ENCODE data around the gene EHMT2. TPM values are rescaled to one million over a fixed set of nuclear protein-coding genes. Genes with fewer than 3 reads are reported as not detected.
A peak's percentile ranks its signal among the peaks of the same experiment; 100 is the strongest.
"Not testable (repeated sequence)": the region's sequence is repeated elsewhere in the genome, so short reads cannot be mapped to it uniquely, and the experiment has no call there.

Gene EHMT2
- total RNA-seq (2014; rRNA removed; shearing (Covaris generic)): 44.6 and 49.6 TPM in 2 replicates

DNA sequence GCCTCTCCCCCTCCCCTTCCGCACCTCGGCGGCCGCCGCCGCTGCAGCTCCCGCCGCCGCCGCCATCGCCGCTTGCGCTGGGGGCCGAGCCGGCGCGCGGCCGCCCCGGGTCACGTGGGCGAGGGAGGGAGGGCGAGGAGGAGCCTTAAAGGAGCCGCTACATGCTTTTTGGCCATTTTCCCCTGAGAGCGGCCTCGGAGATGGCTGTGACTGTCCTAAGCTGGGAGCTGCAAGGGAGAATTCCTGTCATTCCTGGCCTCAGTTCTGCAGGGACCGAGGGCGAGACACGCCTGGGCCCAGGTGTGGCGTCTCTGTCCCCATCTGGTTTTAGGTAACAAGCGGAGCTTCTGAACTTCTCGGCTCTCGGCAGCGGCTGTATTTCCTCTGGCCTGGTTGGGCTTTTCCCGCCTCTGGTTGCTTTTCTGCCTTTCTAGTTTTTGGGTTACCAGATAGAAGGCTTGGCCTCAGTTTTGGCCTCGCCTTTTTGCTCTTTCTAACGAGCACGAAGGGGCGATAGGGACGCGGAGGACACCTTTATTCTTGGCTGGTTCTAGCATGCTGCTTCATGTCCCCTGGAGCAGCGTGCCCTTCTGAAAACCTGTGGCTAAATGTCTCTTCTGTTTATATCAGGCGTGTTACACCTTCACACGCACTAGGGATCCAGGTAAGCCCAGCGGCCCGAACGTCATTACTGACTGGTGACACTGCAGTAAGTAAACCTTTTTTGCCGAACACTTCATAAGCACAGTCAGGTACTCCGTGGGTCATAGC lies at the start of gene EHMT2:
Gene EHMT2 (minus strand): TSS at position 87 of the 771 bp plus-strand sequence. CDS start 21 bp downstream, at position 66.
- DNase-seq (ENCODE audit: low spot score): peak; percentile 75

DNA sequence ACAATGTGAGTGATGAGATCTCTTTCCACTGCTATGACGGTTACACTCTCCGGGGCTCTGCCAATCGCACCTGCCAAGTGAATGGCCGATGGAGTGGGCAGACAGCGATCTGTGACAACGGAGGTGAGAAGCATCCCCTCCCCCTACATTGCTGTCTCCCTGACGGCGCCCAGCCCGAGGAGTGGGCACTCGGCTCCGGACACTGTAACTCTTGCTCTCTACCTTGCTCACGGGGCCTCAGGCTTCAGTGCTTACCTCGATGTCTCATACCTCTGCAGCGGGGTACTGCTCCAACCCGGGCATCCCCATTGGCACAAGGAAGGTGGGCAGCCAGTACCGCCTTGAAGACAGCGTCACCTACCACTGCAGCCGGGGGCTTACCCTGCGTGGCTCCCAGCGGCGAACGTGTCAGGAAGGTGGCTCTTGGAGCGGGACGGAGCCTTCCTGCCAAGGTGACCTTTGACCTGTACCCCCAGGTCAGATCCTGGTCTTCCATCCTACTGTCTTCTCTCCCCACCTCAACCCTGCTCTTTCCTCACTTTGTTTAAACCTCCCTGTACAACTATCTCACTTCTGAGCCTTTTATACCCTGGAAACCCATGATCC lies 49.7 kb upstream of the EHMT2 start:
- no peak for DNase-seq (ENCODE audit: low spot score)

DNA sequence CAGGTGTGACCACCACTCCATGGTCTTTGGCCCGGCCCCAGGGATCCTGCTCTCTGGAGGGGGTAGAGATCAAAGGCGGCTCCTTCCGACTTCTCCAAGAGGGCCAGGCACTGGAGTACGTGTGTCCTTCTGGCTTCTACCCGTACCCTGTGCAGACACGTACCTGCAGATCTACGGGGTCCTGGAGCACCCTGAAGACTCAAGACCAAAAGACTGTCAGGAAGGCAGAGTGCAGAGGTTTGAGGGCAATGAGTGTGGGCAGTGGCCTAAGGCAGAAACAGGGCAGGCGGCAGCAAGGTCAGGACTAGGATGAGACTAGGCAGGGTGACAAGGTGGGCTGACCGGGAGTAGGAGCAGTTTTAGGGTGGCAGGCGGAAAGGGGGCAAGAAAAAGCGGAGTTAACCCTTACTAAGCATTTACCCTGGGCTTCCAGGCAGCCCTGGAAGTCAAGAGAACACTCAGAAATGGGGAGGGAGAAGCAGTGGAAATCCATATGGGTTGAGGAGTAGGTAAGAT lies 48.9 kb upstream of the EHMT2 start:
- no peak for DNase-seq (ENCODE audit: low spot score)

DNA sequence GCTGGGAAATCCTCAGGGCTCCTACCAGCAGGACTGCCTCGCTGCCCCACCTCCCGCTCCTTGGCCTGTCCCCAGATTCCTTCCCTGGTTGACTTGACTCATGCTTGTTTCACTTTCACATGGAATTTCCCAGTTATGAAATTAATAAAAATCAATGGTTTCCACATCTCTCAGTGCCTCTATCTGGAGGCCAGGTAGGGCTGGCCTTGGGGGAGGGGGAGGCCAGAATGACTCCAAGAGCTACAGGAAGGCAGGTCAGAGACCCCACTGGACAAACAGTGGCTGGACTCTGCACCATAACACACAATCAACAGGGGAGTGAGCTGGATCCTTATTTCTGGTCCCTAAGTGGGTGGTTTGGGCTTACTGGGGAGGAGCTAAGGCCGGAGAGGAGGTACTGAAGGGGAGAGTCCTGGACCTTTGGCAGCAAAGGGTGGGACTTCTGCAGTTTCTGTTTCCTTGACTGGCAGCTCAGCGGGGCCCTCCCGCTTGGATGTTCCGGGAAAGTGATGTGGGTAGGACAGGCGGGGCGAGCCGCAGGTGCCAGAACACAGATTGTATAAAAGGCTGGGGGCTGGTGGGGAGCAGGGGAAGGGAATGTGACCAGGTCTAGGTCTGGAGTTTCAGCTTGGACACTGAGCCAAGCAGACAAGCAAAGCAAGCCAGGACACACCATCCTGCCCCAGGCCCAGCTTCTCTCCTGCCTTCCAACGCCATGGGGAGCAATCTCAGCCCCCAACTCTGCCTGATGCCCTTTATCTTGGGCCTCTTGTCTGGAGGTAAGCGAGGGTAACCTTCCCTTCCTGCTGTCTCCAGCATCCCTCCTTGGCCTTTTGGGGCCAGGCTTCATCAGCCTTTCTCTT lies 48.2 kb upstream of the EHMT2 start, which contains the start of gene CFB:
Gene CFB (plus strand): TSS at position 589 of the 863 bp plus-strand sequence. CDS start 127 bp downstream, at position 716.
- DNase-seq (ENCODE audit: low spot score): peak; percentile 77

DNA sequence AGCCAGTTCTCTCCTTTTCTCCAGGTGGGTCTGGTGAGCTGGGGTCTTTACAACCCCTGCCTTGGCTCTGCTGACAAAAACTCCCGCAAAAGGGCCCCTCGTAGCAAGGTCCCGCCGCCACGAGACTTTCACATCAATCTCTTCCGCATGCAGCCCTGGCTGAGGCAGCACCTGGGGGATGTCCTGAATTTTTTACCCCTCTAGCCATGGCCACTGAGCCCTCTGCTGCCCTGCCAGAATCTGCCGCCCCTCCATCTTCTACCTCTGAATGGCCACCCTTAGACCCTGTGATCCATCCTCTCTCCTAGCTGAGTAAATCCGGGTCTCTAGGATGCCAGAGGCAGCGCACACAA lies 47.6 kb upstream of the EHMT2 start:
- no peak for DNase-seq (ENCODE audit: low spot score)

DNA sequence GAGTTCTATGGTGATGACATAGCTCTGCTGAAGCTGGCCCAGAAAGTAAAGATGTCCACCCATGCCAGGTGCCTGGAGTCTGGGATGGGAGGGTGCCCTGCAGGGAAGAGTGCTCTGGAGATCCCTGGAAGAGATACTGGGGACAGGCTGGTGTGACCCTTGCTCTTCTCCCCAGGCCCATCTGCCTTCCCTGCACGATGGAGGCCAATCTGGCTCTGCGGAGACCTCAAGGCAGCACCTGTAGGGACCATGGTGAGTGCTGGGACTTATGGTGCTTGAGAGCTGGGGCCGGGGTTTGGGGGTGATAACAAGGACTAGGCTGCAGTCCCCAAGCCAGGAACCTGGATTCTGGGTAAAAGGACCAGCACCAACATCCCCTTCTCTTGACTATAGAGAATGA lies 46.2 kb upstream of the EHMT2 start:
- DNase-seq (ENCODE audit: low spot score): no peak

DNA sequence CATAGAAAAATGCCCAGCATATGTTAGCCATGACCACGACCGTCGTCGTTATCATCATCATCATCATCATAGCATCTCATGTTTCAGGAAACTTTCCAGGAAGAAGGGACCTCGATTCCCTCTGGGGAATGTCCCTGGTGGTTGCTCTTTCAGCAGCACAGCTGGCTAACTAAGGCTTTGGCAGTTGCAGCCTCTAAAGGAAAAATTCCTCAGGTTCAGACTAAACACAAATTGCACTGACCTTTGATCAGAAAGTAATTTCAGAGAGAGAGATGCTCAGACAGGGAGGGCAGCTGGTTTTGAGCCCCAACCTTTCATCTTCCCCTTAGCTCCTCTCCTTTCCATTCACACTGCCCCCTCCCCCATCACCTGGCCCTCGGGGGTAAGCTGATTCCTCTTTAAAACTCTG lies 42.8 kb upstream of the EHMT2 start:
- DNase-seq (ENCODE audit: low spot score): peak; percentile 48

DNA sequence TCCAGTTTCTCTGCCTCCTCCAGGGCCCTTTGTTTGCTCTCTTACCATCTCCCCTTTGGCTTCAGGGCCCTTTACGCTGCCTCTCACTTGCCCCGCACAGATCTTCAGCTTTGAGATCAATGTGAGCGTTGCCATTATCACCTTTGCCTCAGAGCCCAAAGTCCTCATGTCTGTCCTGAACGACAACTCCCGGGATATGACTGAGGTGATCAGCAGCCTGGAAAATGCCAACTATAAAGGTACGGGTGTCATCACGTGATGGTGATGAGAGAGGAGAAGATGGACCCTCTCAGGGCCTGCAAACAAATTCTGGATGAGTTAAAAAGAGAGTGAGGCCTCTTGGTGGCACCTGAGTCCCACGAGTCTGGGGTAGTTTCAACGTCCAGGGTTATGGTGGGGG lies 38.3 kb upstream of the EHMT2 start:
- no peak for DNase-seq (ENCODE audit: low spot score)

DNA sequence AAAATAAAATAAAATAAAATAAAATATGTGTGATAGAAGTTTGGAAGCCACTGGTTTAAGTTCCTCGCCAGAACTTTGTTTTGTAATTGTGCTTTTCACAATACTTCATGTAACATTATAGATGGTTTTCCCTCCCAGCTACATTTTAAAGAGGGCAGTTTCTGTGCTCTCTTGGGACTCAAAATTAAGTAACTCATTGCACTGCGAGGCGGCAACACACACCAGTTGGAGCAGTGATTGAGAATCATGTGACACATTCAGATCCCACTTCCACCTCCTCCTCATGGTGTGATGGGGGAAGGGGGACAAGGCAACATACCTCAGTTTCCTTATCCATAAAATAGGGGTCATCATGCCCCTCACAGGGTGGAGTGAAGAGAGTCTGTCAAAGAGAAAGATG lies 37.5 kb upstream of the EHMT2 start:
- DNase-seq (ENCODE audit: low spot score): no peak

DNA sequence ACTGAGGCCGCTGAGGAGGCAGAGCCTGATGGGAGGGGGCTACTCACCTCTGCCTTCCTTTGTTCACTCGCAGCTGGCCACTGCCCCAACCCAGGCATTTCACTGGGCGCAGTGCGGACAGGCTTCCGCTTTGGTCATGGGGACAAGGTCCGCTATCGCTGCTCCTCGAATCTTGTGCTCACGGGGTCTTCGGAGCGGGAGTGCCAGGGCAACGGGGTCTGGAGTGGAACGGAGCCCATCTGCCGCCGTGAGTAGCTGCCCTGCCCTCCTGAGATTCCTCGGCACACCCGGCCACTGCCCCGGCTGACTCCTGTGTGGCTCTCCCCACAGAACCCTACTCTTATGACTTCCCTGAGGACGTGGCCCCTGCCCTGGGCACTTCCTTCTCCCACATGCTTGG lies 36.0 kb upstream of the EHMT2 start:
- no peak for DNase-seq (ENCODE audit: low spot score)

DNA sequence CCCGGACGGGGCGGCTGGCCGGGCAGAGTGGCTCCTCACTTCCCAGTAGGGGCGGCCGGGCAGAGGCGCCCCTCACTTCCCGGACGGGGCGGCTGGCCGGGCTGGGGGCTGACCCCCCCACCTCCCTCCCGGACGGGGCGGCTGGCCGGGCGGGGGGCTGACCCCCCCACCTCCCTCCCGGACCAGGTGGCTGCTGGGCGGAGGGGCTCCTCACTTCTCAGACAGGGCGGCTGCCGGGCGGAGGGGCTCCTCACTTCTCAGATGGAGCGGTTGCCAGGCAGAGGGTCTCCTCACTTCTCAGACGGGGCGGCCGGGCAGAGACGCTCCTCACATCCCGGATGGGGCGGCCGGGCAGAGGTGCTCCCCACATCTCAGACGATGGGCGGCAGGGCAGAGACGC lies 34.6 kb upstream of the EHMT2 start:
- not testable (repeated sequence) for DNase-seq (ENCODE audit: low spot score)

DNA sequence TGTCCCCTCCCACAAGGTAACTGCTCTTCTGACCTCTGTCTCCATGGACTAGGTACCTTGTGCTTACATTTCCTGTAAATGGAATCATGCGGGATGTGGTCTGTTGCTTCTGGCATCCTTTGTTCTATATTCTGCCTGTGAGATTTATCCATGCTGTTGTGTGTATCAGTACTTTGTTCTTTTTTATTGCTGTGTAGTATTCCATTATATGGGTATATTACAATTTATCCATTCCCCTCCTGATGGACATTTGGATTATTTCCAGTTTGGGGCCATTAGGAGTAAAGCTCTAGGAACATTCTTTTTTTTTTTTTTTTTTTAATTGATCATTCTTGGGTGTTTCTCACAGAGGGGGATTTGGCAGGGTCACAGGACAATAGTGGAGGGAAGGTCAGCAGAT lies 33.5 kb upstream of the EHMT2 start:
- no peak for DNase-seq (ENCODE audit: low spot score)

DNA sequence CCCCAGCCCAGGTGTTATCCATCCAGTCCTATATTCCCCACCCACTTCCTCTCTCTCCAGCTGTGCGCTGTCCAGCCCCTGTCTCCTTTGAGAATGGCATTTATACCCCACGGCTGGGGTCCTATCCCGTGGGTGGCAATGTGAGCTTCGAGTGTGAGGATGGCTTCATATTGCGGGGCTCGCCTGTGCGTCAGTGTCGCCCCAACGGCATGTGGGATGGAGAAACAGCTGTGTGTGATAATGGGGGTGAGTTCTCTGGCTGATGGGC lies 31.1 kb upstream of the EHMT2 start:
- DNase-seq (ENCODE audit: low spot score): no peak

DNA sequence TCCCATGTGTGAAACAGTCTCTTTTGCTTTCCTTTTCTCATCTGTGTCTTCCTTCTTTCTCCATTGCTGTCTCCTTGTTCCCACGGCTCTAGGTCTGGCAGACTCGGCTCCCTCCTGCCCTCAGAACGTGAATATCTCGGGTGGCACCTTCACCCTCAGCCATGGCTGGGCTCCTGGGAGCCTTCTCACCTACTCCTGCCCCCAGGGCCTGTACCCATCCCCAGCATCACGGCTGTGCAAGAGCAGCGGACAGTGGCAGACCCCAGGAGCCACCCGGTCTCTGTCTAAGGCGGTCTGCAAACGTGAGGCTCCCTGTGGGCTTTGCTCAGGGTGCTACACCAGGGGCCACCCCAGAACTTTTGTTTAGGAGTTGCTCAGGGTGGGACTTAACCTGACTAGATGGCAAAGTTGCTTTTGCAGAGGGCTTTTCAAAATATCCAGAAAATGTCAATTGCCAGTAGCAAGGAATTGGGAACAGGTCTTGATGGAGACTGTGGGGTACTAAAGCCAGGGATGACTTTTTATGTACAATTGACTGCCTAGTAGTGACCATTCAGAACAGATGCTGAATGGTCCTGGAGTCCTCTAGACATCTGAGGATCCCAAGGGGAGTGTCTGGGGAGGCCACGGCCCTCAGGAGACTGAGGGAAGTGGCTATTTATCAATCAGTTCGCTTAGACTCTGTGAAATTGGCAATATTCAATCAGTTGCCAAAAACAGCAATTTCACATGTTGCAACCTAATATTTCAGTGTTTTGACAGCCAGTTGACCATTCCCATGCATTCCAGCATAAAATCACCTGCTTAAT lies 30.6 kb upstream of the EHMT2 start:
- DNase-seq (ENCODE audit: low spot score): no peak

DNA sequence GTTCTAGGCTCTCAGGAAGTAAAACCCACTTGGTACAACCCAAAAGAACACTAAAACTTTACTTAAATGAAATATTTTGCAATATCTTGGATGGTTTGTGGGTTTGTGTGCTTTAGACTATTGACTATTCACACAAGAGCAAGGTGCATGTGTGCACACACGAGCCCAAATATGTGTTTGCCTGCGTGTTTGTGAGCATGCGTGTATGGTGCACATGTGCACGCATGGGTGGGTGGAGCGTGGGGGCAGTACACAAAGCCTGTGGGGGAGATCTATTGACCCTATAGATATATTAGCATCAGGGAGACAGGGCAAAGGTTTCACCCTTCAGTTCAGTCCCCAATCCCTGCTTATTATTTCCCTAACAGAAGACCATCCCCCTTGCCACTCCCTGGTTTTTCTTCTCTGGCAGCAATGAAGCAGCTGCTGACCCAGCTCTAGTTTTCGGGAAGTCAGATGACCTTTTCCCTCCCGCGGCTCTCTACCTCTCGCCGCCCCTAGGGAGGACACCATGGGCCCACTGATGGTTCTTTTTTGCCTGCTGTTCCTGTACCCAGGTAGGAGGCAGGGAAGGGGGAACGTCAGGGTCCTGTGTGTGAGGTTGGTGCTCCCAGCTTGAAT lies 29.9 kb upstream of the EHMT2 start, which contains the start of gene C2:
Gene C2 (plus strand): TSS at position 476 of the 621 bp plus-strand sequence. CDS start 36 bp downstream, at position 512.
- DNase-seq (ENCODE audit: low spot score): no peak

DNA sequence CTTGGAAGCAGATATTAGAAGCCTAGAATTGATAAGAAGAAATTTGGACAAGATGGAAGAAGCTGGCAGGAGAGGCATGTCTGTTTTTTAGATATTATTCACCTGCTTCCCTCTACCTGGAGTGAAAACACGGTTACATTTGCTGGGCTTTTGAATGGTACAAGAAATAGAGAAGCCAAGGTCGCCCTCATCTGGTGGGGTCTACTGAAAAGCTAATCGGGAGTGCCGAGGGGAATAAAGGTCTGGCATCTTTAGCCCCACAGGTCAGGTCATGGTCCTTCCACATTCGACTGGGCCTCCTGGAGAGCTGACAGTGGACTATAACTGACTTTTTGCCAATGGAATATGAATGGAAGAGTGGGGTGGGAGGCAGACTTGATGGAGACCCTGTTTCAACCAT lies 25.4 kb upstream of the EHMT2 start:
- DNase-seq (ENCODE audit: low spot score): no peak

DNA sequence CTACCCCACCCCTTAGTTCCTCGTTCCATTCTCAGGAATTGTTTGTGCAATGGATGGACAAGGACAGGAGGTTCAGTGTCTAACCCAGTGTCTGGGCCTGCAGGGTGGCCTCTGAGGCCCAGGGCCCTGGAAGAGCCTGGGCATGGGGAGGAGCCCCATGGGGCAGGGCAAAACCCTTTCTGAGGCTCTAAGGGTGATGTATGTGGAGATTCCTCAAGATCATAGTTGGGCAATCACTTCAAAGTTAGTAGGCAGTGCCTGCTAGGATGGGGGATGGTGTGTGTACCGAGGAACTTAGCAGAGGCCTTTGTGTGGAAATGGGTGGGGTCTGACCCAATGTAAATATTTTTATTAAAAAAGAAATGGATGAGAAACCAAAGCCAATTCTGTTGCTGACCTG lies 23.3 kb upstream of the EHMT2 start:
- DNase-seq (ENCODE audit: low spot score): no peak

DNA sequence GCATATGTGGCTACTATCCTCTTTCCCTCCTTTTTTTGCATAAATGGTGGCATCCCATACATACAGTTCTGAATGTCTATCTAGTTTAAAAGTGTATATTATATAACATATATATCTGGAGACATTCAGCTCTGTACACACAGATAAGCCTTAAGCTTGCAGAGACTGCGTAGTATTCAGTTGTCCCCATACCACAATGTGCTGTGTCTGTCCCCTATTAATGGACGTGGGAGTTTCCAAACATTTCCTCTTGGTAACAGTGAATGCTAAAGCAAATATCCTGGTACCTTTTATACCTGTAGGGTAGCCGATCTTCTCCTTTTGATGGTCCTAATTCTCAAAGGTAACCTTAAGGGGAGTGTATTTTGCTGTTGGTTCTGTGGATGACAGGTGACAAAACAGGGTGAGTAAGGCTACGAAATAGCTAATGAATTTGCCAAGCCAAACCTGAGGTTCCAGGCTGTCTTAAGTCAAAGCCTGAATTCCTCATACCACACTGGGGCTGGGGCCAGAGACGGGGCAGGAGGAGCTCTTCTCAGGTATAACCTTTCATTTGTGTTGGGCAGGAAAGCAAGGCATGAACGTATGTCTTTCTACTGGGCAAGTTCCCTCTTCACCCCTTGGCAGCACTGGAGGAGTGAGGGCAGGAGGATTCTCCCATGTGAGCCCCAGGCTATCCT lies 22.3 kb upstream of the EHMT2 start:
- no peak for DNase-seq (ENCODE audit: low spot score)

DNA sequence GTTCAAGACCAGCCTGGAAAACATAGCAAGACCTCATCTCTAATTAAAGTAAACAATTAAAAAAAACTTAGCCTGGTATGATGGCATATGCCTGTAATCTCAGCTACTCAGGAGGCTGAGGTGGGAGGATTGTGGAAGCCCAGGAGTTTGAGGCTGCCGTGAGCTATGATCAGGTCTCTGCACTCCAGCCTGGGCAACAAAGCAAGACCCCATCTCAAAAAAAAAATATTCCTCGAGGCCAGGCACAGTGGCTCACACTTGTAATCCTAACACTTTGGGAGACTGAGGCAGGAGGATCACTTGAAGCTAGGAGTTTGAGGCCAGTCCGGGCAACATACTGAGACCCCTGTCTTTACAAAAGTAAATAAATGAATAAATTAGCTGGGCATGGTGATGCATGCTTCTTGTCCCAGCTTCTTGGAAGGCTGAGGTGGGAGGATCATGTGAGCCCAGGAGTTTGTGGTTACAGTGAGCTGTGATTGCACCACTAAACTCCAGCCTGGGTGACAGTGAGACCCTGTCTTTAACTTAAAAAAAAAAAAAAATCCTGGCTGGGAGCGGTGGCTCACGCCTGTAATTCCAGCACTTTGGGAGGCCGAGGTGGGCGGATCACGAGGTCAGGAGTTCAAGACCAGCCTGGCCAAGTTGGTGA lies 20.7 kb upstream of the EHMT2 start:
- DNase-seq (ENCODE audit: low spot score): no peak

DNA sequence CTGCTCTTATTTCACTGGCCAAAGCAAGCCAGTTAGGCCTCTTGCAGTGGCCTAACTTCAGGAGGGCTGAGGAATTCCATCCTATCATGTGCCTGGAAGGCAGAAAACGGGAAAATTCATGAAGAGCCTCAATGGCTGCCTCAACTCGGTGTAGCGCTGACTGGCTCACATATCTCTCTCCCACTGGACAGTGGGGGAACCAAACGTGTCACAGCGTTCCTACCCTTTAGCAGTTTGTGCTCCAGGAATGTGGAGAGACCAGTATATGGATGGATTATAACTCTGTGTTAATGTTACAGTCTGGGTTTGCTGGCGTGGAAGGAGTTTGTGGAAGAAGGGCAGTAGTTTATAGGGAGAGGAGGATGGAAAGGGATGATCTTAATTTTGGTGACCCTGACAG lies 18.3 kb upstream of the EHMT2 start:
- DNase-seq (ENCODE audit: low spot score): no peak
